Amniotic epithelial cell (primary cell): ENCODE data around the gene DCBLD1.
"Not testable (repeated sequence)": the region's sequence is repeated elsewhere in the genome, so short reads cannot be mapped to it uniquely, and the experiment has no call there.

Experiments used
- DNase-seq: peaks from one replicate; pipeline ENCODE4 v3.0.0-alpha.2; 2010; ENCODE audit warnings: low read depth

The DCBLD1 gene

DNA sequence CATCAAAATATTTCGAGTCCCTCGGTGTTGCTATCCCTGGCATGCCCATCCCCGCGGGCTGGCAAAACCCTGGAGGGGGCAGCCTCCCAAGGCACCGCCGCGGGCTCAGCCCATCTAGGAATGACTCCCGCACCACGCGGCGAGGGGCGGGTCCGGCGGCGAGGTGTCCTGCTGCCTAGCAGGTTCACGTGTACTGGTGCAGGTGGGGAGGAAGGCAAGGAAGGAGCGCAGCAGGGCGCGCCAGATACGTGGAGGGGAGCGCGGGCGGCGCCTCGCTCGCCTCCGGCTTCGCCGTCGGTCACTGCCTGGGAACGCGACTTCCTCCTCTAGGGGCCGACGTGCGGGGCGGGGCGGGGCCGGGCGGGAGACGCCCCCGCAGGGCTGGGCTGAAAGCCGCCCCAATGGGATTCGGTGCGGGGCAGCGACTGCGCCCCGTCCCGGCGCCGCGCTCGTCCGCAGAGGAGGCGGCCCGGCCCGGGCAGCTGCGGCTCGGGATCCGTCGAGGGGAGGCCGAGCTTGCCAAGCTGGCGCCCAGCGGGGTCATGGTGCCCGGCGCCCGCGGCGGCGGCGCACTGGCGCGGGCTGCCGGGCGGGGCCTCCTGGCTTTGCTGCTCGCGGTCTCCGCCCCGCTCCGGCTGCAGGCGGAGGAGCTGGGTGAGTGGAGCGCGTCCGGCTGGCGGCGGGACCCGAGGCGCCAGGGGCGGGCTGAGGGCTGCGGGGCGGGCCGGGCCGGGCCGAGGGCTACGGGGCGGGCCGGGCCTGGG lies at the start of gene DCBLD1:
TSS of gene DCBLD1 (plus strand) at position 435 of the 764 bp plus-strand sequence. CDS start at position 543, 108 bp downstream.
- DNase-seq: peak; percentile 67

DNA sequence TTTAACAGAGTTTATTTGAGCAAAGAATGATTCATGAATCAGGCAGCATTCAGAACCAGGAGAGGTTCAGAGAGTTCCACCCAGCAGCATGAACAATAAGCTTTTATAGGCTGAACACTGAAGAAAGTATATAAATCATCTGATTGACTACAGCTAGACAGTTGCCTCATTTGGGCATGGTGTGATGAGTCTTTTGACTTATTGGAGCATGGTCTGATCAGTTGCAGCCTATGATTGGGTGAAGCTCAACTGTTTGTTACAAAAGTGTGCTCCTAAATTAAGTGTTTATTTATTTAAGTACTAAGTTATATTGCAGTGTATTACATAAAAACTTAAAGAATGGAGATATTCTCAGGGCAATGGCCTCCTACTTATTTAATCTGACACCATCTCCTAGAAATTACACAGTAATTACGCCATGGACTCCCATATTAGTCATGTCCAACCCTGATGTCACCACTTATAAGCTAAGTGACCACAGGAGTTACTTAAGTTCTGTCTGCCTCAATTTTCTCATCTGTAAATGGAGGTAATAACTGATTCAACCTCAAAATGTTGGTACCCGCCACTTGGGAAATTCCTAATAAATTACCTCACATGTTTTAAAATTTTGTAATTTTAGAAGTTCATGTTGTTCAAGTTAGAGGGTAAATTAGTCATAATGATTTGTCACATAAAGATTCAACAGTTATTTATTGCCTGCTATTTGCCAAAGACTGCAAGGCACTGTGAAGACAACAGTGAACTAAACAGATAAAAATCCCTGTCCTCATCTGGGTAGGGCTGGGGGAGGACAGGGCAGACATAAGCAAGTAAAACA lies 41.6 kb upstream of the DCBLD1 start:
- peak; percentile 95 for DNase-seq

DNA sequence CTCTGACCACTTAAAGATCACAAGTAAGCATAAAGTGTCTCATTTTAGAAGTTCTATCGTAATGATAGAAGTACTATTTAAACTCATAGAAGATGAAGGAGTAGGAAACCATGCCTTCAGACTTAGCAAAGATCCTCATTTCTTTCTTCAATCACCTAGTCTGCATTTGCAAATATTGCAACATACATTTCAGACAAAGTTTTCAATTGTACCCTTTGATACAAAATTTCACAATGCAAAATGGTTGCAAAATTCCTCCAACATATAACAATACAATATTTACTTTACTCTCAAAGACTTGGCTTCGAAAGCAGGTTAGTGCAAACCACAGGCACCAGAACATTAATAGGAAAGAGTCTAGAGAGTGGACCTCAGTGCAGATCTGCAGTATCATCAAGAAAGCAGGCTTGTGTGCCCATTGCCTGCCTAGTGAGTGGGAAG lies 40.6 kb upstream of the DCBLD1 start:
- peak; percentile 78 for DNase-seq

DNA sequence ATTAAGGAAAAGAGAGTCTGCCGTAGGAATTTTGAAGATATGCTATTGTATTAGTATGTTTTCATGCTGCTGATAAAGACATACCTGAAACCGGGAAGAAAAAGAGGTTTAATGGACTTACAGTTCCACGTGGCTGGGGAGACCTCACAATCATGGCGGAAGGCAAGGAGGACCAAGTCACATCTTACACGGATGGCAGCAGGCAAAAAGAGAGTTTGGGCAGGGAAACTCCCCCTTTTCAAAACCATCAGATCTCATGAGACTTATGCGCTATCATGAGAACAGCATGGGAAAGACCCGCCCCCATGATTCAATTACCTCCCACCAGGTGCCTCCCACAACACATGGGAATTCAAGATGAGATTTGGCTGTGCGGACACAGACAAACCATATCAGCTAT lies 40.2 kb upstream of the DCBLD1 start:
- peak; percentile 17 for DNase-seq

DNA sequence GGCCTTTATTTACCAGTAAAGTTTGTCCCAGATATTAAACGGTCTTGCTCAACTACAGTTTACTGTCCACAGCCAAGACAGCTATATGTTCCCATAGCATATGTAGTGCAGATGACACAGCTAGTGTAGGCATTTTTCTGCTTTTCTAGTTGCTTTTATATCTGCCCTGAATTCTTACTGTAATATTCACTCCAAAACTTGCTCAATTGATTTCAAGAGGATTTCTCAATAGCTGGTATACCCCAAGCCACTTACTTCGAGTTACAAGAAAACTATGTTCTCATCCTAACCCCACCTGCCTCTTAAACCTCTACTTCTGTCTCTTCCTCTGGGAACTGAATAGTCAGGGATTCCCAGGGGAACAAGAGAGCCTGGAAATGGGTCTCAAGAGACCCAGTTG lies 37.9 kb upstream of the DCBLD1 start:
- peak; percentile 91 for DNase-seq

DNA sequence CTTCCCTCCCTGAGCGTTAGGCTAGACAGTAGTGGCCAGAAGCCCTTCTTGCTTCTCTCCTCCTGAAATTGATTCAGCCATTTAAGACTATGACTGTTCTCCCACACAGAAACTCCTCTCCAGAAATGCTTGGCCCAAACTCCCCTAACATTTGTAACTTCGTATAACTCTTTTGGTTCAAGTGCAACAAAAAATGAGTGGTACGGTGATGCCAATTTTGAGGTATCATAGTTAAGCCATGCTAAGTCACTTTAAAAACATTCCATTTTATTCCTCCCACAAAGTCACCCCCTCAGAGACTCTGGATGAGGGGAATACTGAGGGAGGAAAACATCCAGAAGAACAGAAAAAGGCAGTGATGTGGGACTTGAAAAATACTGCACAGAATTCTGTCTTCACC lies 35.6 kb upstream of the DCBLD1 start:
- no peak for DNase-seq

DNA sequence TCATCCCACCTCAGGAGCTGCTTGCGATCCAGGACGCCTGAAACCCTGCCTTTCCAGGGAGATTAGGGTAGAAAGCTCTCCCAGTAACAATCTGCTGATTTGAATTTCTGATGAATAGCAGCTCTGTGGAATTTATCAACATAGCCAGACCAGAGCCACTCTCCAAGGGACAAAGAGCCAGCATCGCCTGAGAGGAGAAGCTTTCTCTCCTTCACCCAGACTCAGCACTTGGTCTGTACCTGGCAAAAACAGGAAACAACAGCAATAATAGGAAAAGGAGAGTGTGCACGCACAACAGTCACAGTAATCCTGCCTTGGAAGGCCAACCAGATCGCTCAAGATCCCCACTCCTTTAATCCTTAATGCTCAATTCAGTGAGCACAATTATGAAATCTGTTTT lies 34.5 kb upstream of the DCBLD1 start:
- peak; percentile 24 for DNase-seq

DNA sequence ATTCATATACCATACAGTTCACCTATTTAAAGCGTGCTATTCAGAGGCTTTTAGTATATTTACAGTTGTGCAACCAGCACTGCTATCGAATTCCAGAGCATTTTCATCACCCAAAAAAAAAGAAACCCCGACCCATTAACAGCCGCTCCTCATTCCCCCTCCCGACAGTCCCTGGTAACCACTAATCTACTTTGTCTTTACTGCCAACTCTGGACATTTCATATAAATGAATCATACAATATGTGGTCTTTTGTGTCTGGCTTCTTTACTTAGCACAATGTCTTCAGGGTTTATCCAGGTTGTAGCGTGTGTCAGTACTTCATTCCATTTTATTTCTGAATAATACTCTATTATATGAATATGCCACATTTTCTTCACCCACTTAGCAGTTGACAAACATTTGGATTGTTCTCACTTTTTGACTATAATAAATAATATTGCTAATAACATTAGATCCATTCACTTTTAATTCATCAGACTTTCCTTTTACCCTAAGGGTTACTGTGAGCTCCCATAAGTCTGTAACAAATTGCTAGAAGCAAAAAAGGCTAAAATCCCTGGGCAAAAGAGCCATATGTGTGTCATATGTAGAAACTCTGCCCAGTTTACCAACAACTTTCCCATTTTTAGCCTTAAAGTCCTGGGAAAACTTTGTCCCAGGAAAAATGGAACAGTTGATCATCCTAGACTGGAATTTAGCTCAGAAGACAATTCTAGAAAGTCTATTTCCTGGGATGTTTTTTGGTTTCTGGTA lies 33.6 kb upstream of the DCBLD1 start:
- peak; percentile 97 for DNase-seq

DNA sequence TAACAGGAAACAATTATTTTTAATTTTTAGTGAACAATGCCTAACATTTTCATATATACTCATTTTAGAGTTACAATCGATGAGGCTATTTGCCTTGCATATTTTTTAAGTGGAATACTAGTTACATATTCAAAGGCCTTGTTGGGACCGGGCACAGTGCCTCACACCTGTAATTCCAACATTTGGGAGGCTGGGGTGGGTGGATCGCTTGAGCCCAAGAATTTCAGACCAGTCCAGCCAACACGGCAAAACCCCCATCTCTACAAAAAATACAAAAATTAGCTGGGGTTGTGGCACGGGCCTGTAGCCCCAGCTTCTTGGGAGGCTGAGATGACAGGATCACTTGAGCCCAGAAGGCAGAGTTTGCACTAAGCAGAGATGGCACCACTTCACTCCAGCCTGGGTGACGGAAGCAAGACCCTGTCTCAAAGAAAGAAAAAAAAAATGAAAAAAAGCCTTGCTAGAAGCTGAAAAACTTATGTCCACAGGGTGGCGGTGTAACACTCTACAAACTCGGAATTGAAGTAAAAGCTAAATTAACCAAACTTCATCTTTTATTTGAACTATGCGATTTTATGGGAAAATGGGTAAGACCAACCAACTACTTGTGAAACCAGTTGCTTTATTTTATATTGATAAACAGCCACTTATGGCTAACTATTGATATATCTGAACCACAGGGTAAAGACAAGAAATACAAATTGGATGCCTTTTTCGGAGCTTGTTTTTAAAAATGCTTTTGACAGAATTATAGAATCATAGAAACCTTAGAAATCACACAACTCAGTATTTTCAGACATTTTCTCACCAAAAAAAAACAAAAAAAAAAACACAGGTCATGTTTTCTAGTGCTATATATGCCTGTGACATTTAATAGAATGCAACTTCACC lies 32.7 kb upstream of the DCBLD1 start:
- DNase-seq: peak; percentile 78

DNA sequence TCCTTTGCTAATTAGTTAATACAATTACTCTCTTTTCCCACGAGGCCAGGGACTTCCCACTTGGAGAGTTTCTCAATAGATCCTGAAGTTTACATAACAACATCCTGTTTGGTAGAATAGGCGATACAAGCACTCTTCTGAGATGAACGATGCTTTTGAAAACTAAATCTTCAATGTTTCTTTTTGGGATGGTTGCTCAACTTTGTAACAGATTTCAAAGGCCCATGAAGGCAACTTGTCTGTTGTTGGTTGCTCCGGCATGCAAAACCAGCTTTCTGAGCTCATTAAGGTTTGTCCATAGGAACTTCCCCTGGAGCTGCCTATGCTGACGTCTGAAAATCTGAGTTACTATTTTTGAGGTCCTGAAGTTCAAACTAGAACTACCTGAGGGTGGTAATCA lies 30.8 kb upstream of the DCBLD1 start:
- peak; percentile 72 for DNase-seq

DNA sequence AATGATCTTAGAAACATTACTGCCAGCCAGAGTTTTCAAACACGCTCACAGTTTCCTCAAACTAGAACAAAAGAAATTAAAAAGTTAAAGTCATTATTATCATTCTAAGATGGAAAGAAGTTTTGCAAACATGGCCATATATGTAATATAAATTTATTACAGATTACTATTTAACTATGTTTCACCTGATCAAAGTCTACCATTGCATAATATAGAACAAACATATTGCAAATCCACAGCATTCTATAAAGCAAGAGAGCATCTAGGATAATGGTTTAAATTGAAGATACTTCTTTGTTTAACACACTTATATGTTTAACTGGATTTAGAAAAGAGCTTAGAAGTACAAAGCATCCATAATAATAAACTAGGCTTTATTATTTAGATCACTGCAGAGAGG lies 26.2 kb upstream of the DCBLD1 start:
- no peak for DNase-seq

DNA sequence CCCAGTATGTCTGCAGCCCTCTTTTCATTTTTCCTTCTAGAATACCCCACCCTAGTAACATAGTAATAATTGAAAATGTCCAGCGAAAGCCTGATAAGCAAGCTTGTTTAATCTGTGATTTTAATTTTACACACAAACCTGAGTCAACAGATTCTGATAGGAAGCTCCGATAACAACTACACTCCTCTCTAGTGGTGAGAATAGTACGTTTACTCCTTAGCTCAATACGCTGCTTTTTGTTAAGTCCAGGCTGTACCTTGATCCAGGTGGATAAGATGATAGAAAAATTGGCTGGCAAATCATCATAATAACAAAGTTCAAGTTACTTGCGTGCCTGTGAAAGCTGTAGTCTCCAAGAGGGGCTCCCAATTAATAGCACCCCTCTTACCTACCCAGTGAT lies 25.5 kb upstream of the DCBLD1 start:
- no peak for DNase-seq

DNA sequence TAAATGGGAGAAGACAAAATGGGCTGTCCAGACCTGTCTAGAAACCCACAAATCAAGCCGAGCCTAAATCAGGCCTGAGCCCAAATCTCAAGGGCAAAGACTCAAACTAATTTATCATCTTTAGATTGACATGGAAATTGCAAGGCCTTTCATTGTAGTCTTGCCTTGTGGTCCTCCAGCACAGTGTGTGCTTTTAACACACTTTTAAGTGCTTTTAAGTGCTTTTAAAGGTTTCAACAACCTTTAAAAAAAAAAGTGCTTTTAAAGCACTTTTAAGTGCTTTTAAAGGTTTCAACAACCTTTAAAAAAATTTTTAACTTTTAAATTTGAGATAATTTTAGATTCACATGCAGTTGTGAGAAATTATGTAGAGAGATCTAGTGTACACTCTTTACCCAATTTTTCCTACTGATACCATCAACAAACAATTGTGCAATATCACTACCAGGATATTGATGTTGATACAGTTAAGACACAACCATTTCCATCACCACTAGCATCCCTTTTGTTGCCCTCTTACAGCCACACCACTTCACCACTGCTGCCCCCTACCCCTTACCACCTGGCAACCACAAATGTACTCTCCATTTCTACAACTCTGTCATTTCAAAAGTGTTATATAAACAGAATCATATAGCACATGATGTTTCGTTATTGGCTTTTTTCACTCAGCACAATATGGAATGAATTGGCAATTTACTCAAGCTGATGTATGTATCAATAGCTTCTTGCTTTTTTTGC lies 23.1 kb upstream of the DCBLD1 start:
- no peak for DNase-seq

DNA sequence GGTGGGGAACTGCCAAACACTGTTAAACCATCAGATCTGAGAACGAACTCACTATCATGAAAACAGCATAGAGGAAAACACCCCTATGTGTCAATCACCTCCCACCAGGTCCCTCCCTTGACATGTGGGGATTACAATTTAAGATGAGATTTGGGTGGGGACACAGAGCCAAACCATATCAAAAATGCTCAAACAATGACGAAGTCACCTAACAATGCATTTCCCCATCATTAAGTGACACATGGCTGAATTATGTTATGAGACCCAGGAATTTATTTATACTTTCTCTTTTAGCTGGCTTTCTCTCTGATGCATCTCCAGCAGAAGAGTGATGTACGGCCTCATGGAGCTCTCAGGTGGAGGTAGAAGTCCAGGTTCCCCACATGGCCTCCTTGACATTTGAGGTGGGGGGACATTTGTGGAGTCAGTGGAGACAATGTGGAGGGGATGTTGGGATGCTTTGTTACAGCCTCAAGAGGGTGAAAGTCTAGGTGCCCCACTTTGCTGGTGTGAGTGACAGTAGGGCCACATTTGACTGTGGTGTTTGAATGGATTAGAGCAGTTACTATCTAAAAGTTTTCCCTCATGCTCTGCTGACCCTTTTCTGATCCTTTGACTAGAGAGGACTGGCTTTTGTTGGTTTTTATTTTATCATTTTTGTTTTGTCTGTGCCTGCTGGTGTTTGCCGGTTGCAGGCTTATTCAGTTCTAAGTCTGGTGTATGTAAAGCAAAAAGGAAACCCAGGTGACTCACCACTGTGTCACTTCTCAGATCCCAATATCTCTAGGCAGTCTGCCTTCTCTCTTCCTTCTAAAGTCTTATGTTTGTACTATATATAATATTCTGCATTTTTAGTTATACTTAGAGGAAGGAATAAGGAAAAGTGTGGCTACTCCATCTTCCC lies 18.5 kb upstream of the DCBLD1 start:
- DNase-seq: peak; percentile 61

DNA sequence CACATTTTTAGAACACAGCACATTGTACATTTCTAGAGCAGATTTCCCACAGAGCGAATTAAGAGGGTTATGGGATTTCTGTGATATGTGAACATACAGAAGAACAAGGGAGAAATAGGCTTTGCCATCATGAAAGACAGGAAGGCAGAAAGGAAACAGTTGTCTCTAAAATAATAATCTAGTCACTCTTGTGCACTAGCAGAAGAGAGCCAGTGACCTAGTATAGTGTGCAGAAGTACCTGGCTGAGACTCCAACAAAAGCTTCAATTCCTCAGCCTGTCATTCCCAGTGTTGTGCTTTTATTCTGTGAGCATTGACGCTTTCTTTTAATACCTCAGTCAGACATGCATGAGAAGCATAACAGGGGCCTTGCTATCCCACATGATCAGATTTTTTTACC lies 17.8 kb upstream of the DCBLD1 start:
- DNase-seq: no peak

DNA sequence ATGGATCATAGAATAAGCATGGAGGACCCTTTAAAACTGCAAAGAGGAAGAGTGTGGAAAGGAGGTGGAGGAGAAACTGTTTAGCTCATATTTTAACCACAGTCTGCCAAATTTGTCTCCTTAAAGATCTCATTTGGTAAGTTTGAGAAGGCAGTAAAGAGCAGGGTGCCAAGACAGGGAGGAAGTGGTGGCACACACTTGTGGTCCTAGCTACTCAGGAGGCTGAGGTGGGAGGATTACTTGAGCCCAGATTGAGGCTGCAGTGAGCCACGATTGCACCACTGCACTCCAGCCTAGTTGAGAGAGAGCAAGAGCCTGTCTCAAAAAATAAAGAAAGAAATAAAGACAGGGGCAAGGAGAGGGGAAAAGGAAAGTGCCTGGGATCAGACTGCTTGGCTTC lies 16.8 kb upstream of the DCBLD1 start:
- DNase-seq: no peak

DNA sequence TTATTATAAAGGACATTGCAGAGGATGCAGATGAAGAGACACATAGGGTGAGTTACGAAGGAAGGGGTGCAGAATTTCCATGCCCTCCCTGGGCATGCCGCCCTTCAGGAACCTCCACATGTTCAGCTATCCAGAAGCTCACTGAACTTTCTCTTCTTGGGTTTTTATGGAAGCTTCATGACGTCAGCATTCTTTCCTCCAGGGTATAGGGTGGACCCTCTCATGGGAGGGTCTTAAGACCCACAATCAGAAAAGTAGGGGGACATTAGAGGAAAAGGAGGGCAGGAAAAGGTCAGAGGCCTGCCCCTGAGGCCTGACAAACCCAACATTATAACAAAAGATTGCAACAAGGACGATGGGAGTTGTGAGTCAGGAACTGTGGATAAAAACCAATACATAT lies 14.6 kb upstream of the DCBLD1 start:
- DNase-seq: no peak

DNA sequence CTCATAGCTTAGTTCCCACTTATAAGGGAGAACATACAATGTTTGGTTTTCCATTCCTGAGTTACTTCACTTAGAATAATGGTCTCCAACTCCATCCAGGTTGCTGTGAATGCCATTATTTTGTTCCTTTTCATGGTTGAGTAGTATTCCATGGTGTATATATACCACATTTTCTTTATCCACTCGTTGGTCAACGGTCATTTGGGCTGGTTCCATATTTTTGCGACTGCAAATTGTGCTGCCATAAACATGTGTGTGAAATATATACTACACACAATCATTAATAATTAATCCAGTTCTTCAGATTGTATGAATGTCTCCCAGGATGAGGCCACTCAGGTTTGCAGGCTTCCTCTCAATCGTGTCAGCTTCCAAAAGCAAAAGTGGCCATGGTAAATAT lies 13.9 kb upstream of the DCBLD1 start:
- not testable (repeated sequence) for DNase-seq

DNA sequence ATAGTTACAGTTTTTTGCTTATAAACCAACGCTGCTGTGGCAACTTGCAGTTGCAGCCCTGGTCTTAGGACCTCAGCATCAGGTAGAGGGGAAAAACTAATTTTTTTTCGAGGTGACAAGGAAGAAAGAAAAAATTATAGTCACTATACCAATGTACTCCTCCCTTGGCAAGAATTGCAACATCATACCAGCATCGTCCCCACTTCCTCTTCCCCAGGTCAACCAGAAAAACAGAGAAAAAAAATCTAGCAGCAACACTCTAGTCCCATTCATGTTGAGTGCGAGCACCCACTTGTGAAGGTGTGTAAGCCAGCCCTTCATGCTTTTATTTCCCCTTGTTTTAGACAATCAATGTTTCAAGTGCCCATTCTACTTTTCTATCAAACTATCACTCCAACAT lies 13.1 kb upstream of the DCBLD1 start:
- DNase-seq: no peak

DNA sequence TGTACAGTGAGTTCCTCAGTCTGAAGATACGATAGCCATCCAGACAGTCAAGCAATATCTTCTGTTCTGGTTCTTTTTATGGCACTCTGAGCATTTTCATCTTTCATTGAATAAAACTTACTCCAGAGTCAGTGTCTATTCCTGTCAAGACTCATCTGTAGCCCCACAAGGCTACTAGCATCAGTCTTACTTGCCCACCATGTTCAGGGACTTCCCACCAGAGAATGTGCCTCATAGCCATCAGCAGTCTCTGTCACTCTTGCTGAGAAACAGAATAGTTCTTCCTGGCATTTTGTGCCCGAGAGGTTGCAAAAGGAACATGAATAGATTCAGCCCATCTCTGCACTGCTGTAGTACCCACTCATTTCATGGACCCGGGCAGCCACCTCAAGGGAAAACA lies 12.7 kb upstream of the DCBLD1 start:
- DNase-seq: no peak
